Stimulated activated CD8-positive, alpha-beta memory T cell treated with anti-CD3 and anti-CD28 coated beads, Interleukin-4, amount 100 ng/mL, for 4 hours (primary cell): Measurements from ENCODE around the gene C11orf68.

ENCODE experiments used
- DNase-seq, 2 donors: peaks; one replicate each; pipeline ENCODE4 v3.0.0-alpha.2; 2020; ENCODE audit warnings: low read depth in 2 of 2, low spot score in 1 of 2

The C11orf68 gene

DNA sequence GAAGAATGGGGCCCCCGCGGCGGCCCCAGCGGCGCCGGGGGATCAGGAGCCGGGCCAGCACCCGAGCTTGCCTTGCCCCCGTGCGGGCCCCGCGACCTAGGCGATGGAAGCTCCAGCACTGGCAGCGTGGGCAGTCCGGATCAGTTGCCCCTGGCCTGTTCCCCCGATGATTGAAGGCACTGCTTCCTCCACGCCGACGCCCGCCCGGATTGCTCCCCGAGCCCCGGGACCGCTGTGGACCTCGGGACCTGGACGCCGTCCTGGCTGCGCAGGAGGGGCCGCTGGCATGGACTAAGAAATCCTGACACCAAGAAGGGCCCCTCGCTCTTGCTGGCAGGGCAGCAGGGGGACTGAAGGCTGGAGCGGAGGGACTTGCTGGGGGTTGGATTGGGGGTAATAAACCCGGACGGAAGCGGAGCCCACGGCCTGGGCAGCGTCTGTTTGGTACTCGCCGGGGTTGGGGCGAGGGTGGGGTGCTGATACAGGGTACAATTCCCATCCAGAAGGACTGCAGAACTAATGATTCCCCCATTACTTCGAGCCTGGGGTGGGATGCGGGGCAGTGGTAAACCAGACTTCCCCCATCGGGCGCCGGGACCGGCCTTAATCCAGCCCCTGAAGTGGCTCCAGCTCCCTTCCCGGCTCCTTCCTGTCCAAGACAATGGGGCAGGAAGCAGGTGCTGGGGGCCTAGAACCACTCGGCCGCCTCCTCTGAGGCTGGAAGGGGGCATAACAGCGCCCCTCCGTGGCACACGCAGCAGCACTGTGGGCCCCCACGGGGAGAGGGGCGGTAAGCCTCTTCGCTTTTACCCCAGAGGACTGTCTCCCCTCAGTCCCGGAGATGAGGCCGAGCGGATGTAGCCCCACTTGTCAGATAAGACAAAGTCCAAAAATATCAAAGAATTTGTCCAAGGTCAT is 27.4 kb downstream of the C11orf68 start:
- no peak for DNase-seq

GRCh38 chr11:65890324-65891218 is 28.3 kb downstream of the C11orf68 start, which contains the start of gene CCDC85B:
Gene CCDC85B, plus strand, starts transcription at chr11:65890673. Its CDS starts 111 bp downstream, at chr11:65890784.
- peak; percentile 94 to 99 for DNase-seq

- peak; percentile 84 to 91 for DNase-seq
These were observed 30.6 kb downstream of the C11orf68 start, which contains the start of gene FIBP for GRCh38 chr11:65888163-65888814. Gene FIBP, minus strand, starts transcription at chr11:65888471. Its CDS starts 53 bp downstream, at chr11:65888418.

DNA sequence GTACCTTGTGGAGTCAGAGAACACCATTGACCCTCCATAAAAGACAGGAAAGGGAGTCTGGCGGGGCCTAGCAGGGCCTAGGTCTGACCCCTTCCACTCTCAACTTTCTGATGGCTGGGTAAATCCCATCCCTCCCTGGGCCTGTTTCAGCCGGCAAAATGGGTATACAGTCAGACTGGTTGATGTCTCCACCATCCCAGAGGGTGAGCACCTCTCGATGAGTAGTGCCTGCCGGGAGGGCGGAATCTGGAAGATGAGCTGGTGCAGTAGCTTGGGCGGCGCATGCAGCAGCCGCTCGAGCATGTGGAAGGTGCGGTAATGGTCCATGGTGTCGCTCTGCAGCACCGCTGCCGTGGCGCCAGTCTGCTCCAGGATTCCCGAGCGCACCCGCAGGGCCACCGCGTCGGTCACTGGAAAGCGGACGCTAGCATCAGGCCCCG is 31.1 kb downstream of the C11orf68 start:
- no peak for DNase-seq

- DNase-seq = no peak
These were observed 31.8 kb downstream of the C11orf68 start for GRCh38 chr11:65886826-65887722.

- no peak for DNase-seq
These were observed 32.9 kb downstream of the C11orf68 start for GRCh38 chr11:65885808-65886536.

GRCh38 chr11:65885231-65885630 is 33.6 kb downstream of the C11orf68 start:
- no peak for DNase-seq

DNA sequence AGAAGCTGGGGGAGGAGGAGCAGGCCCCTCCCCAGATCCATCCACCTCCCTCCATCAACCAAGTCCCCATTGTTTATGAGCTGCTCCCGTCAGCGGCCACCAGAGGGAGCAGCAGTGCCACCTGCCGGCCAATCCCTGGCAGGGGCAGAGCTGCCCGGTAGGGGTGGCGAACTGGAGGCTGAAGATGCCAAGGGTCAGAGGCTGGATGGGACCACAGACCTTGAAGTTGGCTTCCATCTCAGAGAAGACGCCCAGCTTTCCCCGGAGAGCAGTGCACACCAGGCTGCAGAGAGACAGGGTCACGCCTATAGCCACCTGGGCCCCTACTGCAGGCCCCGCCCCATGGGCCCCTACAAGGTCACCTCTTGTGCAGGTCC is 34.2 kb downstream of the C11orf68 start:
- DNase-seq = peak in 1 of 2 donors; percentile 59

- no peak for DNase-seq
These were observed 34.8 kb downstream of the C11orf68 start for GRCh38 chr11:65883786-65884715.

DNA sequence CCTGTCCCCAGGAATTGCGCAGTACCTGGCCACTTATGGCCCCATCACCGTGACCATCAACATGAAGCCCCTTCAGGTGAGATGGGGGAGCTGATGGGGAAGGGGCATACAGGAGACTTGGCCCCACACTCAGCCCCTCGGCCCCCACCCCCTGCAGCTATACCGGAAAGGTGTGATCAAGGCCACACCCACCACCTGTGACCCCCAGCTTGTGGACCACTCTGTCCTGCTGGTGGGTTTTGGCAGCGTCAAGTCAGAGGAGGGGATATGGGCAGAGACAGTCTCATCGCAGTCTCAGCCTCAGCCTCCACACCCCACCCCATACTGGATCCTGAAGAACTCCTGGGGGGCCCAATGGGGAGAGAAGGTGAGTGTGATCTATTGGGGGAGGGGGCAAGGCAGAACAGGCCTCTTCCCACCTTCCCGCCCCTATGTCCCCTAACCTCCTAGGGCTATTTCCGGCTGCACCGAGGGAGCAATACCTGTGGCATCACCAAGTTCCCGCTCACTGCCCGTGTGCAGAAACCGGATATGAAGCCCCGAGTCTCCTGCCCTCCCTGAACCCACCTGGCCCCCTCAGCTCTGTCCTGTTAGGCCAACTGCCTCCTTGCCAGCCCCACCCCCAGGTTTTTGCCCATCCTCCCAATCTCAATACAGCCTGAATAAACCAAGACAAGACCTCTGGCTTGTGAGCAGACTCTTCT is 35.7 kb downstream of the C11orf68 start:
- DNase-seq = no peak

GRCh38 chr11:65882120-65883057 is 36.5 kb downstream of the C11orf68 start:
- no peak for DNase-seq

GRCh38 chr11:65880844-65881421 is 37.9 kb downstream of the C11orf68 start:
- DNase-seq = no peak

DNA sequence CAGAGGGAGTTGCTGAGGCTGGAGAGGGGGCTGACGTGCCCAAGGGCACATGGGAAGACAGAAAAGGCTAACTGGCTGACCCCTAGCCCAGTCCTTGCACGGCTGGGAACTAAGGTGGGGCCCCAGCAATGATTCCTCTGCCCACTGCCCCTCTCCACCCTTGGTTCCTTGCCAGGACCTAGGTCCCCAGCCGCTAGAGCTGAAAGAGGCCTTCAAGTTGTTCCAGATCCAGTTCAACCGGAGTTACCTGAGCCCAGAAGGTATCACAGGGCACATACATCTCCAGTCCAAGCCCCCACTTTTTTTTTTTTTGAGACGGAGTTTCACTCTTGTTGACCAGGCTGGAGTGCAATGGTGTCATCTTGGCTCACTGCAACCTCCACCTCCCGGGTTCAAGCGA is 38.8 kb downstream of the C11orf68 start:
- DNase-seq = no peak

GRCh38 chr11:65879617-65880016 is 39.2 kb downstream of the C11orf68 start, which contains the start of gene CTSW:
Gene CTSW, plus strand, starts transcription at chr11:65879837. Its CDS starts 18 bp downstream, at chr11:65879855.
- DNase-seq = no peak

GRCh38 chr11:65873318-65874156 is 45.3 kb downstream of the C11orf68 start:
- DNase-seq = peak; percentile 88 to 95
